Endodermal cell (in vitro differentiated cells): ENCODE measurements around the gene NDC80. TPM values are rescaled to one million over a fixed set of nuclear protein-coding genes. Genes with fewer than 3 reads are reported as not detected.

Experiments
- DNase-seq: peaks from one replicate; pipeline ENCODE4 v3.0.0-alpha.2; 2017
- H3K27ac ChIP-seq: 2 replicates; pipeline ENCODE4 v1.5.1; 2013; ENCODE audit warnings: mild to moderate bottlenecking, low read depth, low read length, moderate library complexity
- H3K27me3 ChIP-seq: 2 replicates; pipeline ENCODE4 v1.6.1; 2013; ENCODE audit warnings: mild to moderate bottlenecking, low read length, moderate library complexity; ENCODE audit not compliant: insufficient read depth, control insufficient read depth, poor library complexity, severe bottlenecking
- H3K36me3 ChIP-seq: 2 replicates; pipeline ENCODE4 v1.7.0; 2013; ENCODE audit warnings: mild to moderate bottlenecking, low read length, moderate library complexity; ENCODE audit not compliant: control insufficient read depth, insufficient read depth
- H3K4me1 ChIP-seq: one replicate; pipeline ENCODE4 v1.7.0; 2013; ENCODE audit warnings: low read length; ENCODE audit not compliant: control insufficient read depth, insufficient read depth
- H3K4me3 ChIP-seq: 2 replicates; pipeline ENCODE4 v1.5.1; 2013; ENCODE audit warnings: mild to moderate bottlenecking, low read length, moderate library complexity
- H3K9ac ChIP-seq: 2 replicates; pipeline ENCODE4 v1.6.1; 2013; ENCODE audit warnings: mild to moderate bottlenecking, low read length, moderate library complexity; ENCODE audit not compliant: poor library complexity, severe bottlenecking; ENCODE audit errors: extremely low read depth
- H3K9me3 ChIP-seq: 2 replicates; pipeline ENCODE4 v1.6.1; 2013; ENCODE audit warnings: mild to moderate bottlenecking, low read length, moderate library complexity; ENCODE audit not compliant: control insufficient read depth
- H3K27ac Mint-ChIP-seq: 2 replicates; pipeline ENCODE4 v1.8.0; 2020; ENCODE audit warnings: mixed read lengths
- H3K27me3 Mint-ChIP-seq: 2 replicates; pipeline ENCODE4 v1.8.0; 2021; ENCODE audit warnings: mild to moderate bottlenecking, mixed read lengths; ENCODE audit not compliant: insufficient read depth
- H3K36me3 Mint-ChIP-seq: 2 replicates; pipeline ENCODE4 v1.8.0; 2020; ENCODE audit warnings: low read depth, mixed read lengths
- H3K4me1 Mint-ChIP-seq: 2 replicates; pipeline ENCODE4 v1.8.0; 2020; ENCODE audit warnings: mixed read lengths
- H3K4me3 Mint-ChIP-seq: 2 replicates; pipeline ENCODE4 v1.8.0; 2020; ENCODE audit warnings: mild to moderate bottlenecking, moderate library complexity, mixed read lengths
- H3K9me3 Mint-ChIP-seq: 2 replicates; pipeline ENCODE4 v1.8.0; 2020; ENCODE audit warnings: mild to moderate bottlenecking, mixed read lengths
- WGBS, 2 experiments: methylation state at CpG; one replicate each; pipeline versions ENCODE4 v1.1.5 to v1.1.7; 2013; ENCODE audit warnings: missing lambda C conversion rate in 2 of 2, mixed read lengths in 1 of 2; ENCODE audit not compliant: insufficient coverage in 1 of 2, insufficient read length in 1 of 2; 5-methylcytosine and 5-hydroxymethylcytosine counted together
- total RNA-seq, 2 donors: library from RNA; stranded (reverse); fragmentation: NEBNext Ultra II Directional in 1 of 2; extraction: Animal tissue kit (Norgen Biotek cat#: 25700) in 1 of 2; gene quantifications; 2 replicates in 1 of 2; 3 replicates in 1 of 2; pipeline ENCODE4 v1.2.1, GENCODE V29; 2021
- TF ChIP-seq, protein P1 (sequence below): fragments of 200-600 bp; sonication (generic); conservative IDR thresholded peaks from 2 replicates; pipeline ENCODE4 v1.5.0; 2021; ENCODE audit warnings: antibody characterized with exemption, mild to moderate bottlenecking

The NDC80 gene
- total RNA-seq, 2 donors from 2014 or later: 29.7 to 61.8 TPM

DNA sequence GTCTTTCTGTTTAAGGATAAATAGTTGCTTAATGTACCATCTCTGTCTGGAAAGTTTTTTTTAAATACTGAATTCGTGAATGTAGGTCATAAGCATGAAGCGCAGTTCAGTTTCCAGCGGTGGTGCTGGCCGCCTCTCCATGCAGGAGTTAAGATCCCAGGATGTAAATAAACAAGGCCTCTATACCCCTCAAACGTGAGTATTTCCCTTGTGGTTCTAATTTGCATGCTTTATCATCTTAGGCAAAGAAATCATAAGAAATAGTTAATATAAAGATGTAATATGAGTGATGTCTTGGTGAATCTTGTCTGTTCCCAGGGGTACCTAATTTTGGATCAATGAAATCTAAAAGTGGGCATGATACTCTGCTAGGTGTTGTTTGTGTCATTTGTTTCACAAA is 1.5 kb downstream of the NDC80 start:
- DNase-seq: no peak
- Histone ChIP-seq H3K27me3 (no peaks in the 10 kb centered on the region), H3K9me3 (no peaks in the 10 kb centered on the region), H3K36me3 (peaks cover 32% of the 10 kb centered on the region), H3K27ac (no peak overlapping the region), H3K4me1 (peaks cover 4% of the 10 kb centered on the region), H3K4me3 (peak overlapping the region; percentile 95), H3K9ac (peak overlapping the region; percentile 97)
- H3K4me1 Mint-ChIP-seq: peaks cover 23% of the 10 kb centered on the region
- no peaks in the 10 kb centered on the region for H3K9me3 Mint-ChIP-seq
- no peaks in the 10 kb centered on the region for H3K27me3 Mint-ChIP-seq
- H3K4me3 Mint-ChIP-seq: peak overlapping the region; percentile 94
- TF ChIP-seq, protein P1, sequence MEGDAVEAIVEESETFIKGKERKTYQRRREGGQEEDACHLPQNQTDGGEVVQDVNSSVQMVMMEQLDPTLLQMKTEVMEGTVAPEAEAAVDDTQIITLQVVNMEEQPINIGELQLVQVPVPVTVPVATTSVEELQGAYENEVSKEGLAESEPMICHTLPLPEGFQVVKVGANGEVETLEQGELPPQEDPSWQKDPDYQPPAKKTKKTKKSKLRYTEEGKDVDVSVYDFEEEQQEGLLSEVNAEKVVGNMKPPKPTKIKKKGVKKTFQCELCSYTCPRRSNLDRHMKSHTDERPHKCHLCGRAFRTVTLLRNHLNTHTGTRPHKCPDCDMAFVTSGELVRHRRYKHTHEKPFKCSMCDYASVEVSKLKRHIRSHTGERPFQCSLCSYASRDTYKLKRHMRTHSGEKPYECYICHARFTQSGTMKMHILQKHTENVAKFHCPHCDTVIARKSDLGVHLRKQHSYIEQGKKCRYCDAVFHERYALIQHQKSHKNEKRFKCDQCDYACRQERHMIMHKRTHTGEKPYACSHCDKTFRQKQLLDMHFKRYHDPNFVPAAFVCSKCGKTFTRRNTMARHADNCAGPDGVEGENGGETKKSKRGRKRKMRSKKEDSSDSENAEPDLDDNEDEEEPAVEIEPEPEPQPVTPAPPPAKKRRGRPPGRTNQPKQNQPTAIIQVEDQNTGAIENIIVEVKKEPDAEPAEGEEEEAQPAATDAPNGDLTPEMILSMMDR: no peak
- WGBS, 2 experiments: 0 to 13% methylated on average over 1 to 5 of the region's 5 CpGs
- H3K36me3 Mint-ChIP-seq: peaks cover 15% of the 10 kb centered on the region
- H3K27ac Mint-ChIP-seq: peak overlapping the region; percentile 57

DNA sequence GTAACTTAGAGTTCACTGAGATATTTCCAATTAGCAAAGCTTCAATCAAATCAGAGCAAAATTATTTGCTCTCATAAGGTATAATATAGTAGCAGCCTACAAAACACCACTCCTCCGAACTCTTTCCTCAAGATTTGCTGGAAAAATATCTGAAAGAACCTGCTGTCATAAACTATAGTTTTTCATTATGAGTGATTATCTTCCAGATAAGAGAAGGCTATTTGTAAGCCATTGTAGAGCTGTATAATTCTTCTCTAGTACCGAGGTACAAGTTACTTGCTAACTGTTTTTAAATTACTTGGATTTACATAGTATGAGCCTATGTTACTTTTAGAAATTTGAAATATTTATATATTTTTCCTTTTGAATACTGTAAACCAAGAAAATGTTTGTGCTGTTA is 2.1 kb downstream of the NDC80 start:
- TF ChIP-seq, protein P1: no peak
- peak overlapping the region; percentile 57 for H3K27ac Mint-ChIP-seq

DNA sequence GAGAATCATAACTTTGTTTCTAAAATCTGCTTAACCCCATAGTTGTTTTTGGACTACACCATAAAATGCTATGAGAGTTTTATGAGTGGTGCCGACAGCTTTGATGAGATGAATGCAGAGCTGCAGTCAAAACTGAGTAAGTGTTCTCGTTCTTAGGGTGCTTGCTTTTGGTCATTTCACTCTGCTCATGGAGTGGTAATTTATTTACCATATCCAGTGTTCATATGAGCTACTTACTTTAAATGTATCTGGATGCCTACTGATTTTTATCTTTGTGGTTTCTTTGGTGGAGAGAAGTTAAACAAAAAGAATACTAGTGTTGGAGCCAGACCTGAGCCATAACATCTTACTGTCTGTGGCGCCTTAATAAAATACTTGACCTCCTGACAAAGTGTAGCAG is 16.4 kb downstream of the NDC80 start:
- H3K27ac ChIP-seq: no peak overlapping the region
- H3K4me1 ChIP-seq: no peaks in the 10 kb centered on the region
- no peak overlapping the region for H3K9ac ChIP-seq
- H3K9me3 ChIP-seq: no peaks in the 10 kb centered on the region
- Mint-ChIP-seq H3K9me3 (no peaks in the 10 kb centered on the region), H3K27me3 (no peaks in the 10 kb centered on the region), H3K4me1 (no peaks in the 10 kb centered on the region), H3K4me3 (no peak overlapping the region), H3K27ac (no peak overlapping the region), H3K36me3 (peaks cover 36% of the 10 kb centered on the region)
- 100% methylated on average over 3 of the region's 3 CpGs; no CpG with 5 or more reads in 1 of the 2 experiments for WGBS, 2 experiments
- H3K27me3 ChIP-seq: no peaks in the 10 kb centered on the region
- TF ChIP-seq, protein P1: no peak
- H3K36me3 ChIP-seq: peaks cover 82% of the 10 kb centered on the region
- no peak for DNase-seq
- H3K4me3 ChIP-seq: no peak overlapping the region

More for the DNA sequence above, 2.1 kb downstream of the NDC80 start:
- peak overlapping the region; percentile 97 for H3K9ac ChIP-seq
- peaks cover 4% of the 10 kb centered on the region for H3K4me1 ChIP-seq
- H3K9me3 Mint-ChIP-seq: no peaks in the 10 kb centered on the region
- H3K4me3 ChIP-seq: peak overlapping the region; percentile 95
- no peaks in the 10 kb centered on the region for H3K9me3 ChIP-seq
- H3K27me3 Mint-ChIP-seq: no peaks in the 10 kb centered on the region
- no peaks in the 10 kb centered on the region for H3K27me3 ChIP-seq
- peaks cover 23% of the 10 kb centered on the region for H3K4me1 Mint-ChIP-seq
- H3K27ac ChIP-seq: no peak overlapping the region
- DNase-seq: no peak
- WGBS, 2 experiments: 83% methylated on average over 1 of the region's 2 CpGs; no CpG with 5 or more reads in 1 of the 2 experiments
- H3K36me3 ChIP-seq: peaks cover 38% of the 10 kb centered on the region
- peak overlapping the region; percentile 94 for H3K4me3 Mint-ChIP-seq
- H3K36me3 Mint-ChIP-seq: peaks cover 20% of the 10 kb centered on the region
